Endothelial cell of umbilical vein (primary cell): ENCODE results near the gene UQCRH. TPM values are rescaled to one million over a fixed set of nuclear protein-coding genes. Genes with fewer than 3 reads are reported as not detected.

Source experiments
- BruUV-seq: library from RNA; stranded (reverse); fragments of 400-500 nt; replicated peaks from 2 replicates; lab custom pipeline; 2021; lab: Mats Ljungman, UMichigan
- CTCF ChIA-PET: fragments of 300-600, 350-600 bp; sonication (Branson Sonifier 250); formaldehyde crosslinking; loops from one replicate; lab custom pipeline; 2021; ENCODE audit warnings: antibody characterized with exemption, inconsistent platforms; lab: Charles Lee
- POLR2A ChIA-PET: fragments of 300-600, 350-600 bp; sonication (Branson Sonifier 250); formaldehyde crosslinking; loops from one replicate; lab custom pipeline; 2021; ENCODE audit warnings: antibody characterized with exemption, inconsistent platforms; lab: Charles Lee
- DNase-seq: peaks from one replicate; pipeline ENCODE4 v3.0.0-alpha.2; 2011; ENCODE audit warnings: low read depth, low spot score
- FAIRE-seq: peaks from 2 replicates; lab custom pipeline; 2011; peaks lifted over from hg19 to GRCh38; lab: Jason Lieb, UNC
- H2AFZ ChIP-seq: 2 replicates; pipeline ENCODE4 v1.6.0; 2012; ENCODE audit warnings: low read depth, low read length, control low read depth, inconsistent platforms
- H3K27ac ChIP-seq: 2 replicates; pipeline ENCODE4 v1.5.1; 2011; ENCODE audit warnings: low read depth, mild to moderate bottlenecking, control low read depth, low read length, moderate library complexity; ENCODE audit not compliant: insufficient read depth
- H3K27me3 ChIP-seq, 2 experiments: 2 replicates each; pipeline versions ENCODE4 v1.6.0 to v1.6.1; 2011; ENCODE audit warnings: low read length in 2 of 2, mixed read lengths in 1 of 2; ENCODE audit not compliant: control insufficient read depth in 2 of 2, insufficient read depth in 2 of 2
- H3K36me3 ChIP-seq, 2 experiments: 2 replicates in 1 of 2; 3 replicates in 1 of 2; pipeline ENCODE4 v1.5.1; 2011; ENCODE audit warnings: low read length in 2 of 2, mild to moderate bottlenecking in 1 of 2, moderate library complexity in 1 of 2; ENCODE audit not compliant: control insufficient read depth in 2 of 2, insufficient read depth in 2 of 2; ENCODE audit errors: extremely low read depth in 1 of 2
- H3K4me1 ChIP-seq: 3 replicates; pipeline ENCODE4 v1.5.1; 2011; ENCODE audit warnings: mild to moderate bottlenecking, low read length; ENCODE audit not compliant: control insufficient read depth, insufficient read depth; ENCODE audit errors: extremely low read depth
- H3K4me2 ChIP-seq: 2 replicates; pipeline ENCODE4 v1.6.1; 2011; ENCODE audit warnings: low read length, control low read depth, mixed read lengths; ENCODE audit not compliant: insufficient read depth
- H3K4me3 ChIP-seq, 3 experiments: fragments of 200-600 bp in 1 of 3; sonication (generic), shearing (Covaris generic) in 1 of 3; replicated peaks in 1 of 3; 2 replicates each; pipeline ENCODE4 v1.5.1; 2011 to 2016; ENCODE audit warnings: control low read depth in 3 of 3, low read length in 3 of 3, mild to moderate bottlenecking in 2 of 3, inconsistent platforms in 1 of 3, low read depth in 1 of 3, moderate library complexity in 1 of 3; ENCODE audit not compliant: insufficient read depth in 1 of 3
- H3K79me2 ChIP-seq: 2 replicates; pipeline ENCODE4 v1.6.0; 2012; ENCODE audit warnings: low read length, inconsistent platforms; ENCODE audit not compliant: control insufficient read depth, insufficient read depth
- H3K9ac ChIP-seq: replicated peaks from 2 replicates; pipeline ENCODE3; 2011; ENCODE audit warnings: low read length, control low read depth; ENCODE audit not compliant: insufficient read depth; ENCODE audit errors: extremely low read depth
- H3K9me1 ChIP-seq: replicated peaks from 3 replicates; pipeline ENCODE4 v1.6.0; 2011; ENCODE audit warnings: mild to moderate bottlenecking, low read length; ENCODE audit not compliant: control insufficient read depth, insufficient read depth; ENCODE audit errors: extremely low read depth
- H3K9me3 ChIP-seq: replicated peaks from 2 replicates; pipeline ENCODE4 v1.5.1; 2012; ENCODE audit warnings: low read length, inconsistent platforms; ENCODE audit not compliant: control insufficient read depth, insufficient read depth
- H4K20me1 ChIP-seq: replicated peaks from 2 replicates; pipeline ENCODE3; 2011; ENCODE audit warnings: mild to moderate bottlenecking, low read length; ENCODE audit not compliant: control insufficient read depth, insufficient read depth; ENCODE audit errors: extremely low read depth
- EZH2 ChIP-seq: IDR thresholded peaks from 2 replicates; pipeline ENCODE4 v1.6.1; 2012; ENCODE audit warnings: borderline replicate concordance, low read depth, mild to moderate bottlenecking, moderate library complexity, low read length, inconsistent platforms; ENCODE audit not compliant: severe bottlenecking
- FOS ChIP-seq: IDR thresholded peaks from 2 replicates; pipeline ENCODE4 v1.6.1; 2011; ENCODE audit warnings: mild to moderate bottlenecking, low read length, moderate library complexity, borderline replicate concordance; ENCODE audit not compliant: insufficient read depth
- GATA2 ChIP-seq: IDR thresholded peaks from 2 replicates; pipeline ENCODE4 v1.7.0; 2011; ENCODE audit warnings: low read depth, mild to moderate bottlenecking, moderate library complexity, mixed read lengths, low read length; ENCODE audit not compliant: insufficient read length, insufficient read depth
- JUN ChIP-seq: IDR thresholded peaks from 2 replicates; pipeline ENCODE4 v1.6.1; 2011; ENCODE audit warnings: borderline replicate concordance, low read depth; ENCODE audit not compliant: insufficient read length, insufficient read depth
- MYC ChIP-seq: IDR thresholded peaks from one replicate; pipeline ENCODE4 v1.6.1; 2011; ENCODE audit warnings: mild to moderate bottlenecking, low read depth, low read length
- POLR2A ChIP-seq: IDR thresholded peaks from 2 replicates; pipeline ENCODE4 v1.6.1; 2012; ENCODE audit warnings: low read depth, mild to moderate bottlenecking, control low read depth, low read length
- POLR2AphosphoS5 ChIP-seq: IDR thresholded peaks from 2 replicates; pipeline ENCODE4 v1.6.1; 2012; ENCODE audit warnings: low read depth, mild to moderate bottlenecking, control low read depth, low read length, moderate library complexity; ENCODE audit not compliant: insufficient read depth
- dilution Hi-C: fragments of 300-500 bp; cut with MboI; formaldehyde crosslinking; loops from one replicate; pipeline ENCODE4 v1.15.0; 2019; ENCODE audit warnings: low sequenced_read_pairs; ENCODE audit not compliant: extremely low pct_ligation_motif_present
- intact Hi-C: fragments of 100-400 bp; cut with micrococcal nuclease; formaldehyde crosslinking; loops from one replicate; pipeline ENCODE4 v1.10.0; 2022
- polyA plus RNA-seq, 4 experiments: library from polyadenylated mRNA; depleted of rRNA in 3 of 4; stranded (reverse) in 3 of 4; unstranded in 1 of 4; fragments of >200 nt; gene quantifications; 2 replicates each; pipeline versions ENCODE4 v1.2.1 to v1.2.3, GENCODE V29; 2011 to 2012; ENCODE audit warnings: missing spikeins in 1 of 4
- total RNA-seq: library from RNA; stranded (reverse); gene quantifications from 2 replicates; pipeline ENCODE4 v1.2.3, GENCODE V29; 2021
- TF ChIP-seq, protein P1 (sequence below): IDR thresholded peaks from 2 replicates; pipeline ENCODE4 v1.6.1; 2011; ENCODE audit not compliant: insufficient read depth, insufficient read length
- TF ChIP-seq, protein P2 (sequence below), 2 donors: IDR thresholded peaks; 1 replicate in 1 of 2; 2 replicates in 1 of 2; pipeline ENCODE4 v1.5.1; 2011; ENCODE audit warnings: low read length in 2 of 2, mild to moderate bottlenecking in 2 of 2, moderate library complexity in 2 of 2, control low read depth in 1 of 2, inconsistent platforms in 1 of 2, low read depth in 1 of 2; ENCODE audit not compliant: insufficient read depth in 1 of 2; ENCODE audit errors: extremely low read depth in 1 of 2

Gene UQCRH
- total and polyA plus RNA-seq, 2 donors (not counting 3 experiments of a cell fraction or from before 2014, with no cell fraction given), result 253 to 527 TPM

DNA sequence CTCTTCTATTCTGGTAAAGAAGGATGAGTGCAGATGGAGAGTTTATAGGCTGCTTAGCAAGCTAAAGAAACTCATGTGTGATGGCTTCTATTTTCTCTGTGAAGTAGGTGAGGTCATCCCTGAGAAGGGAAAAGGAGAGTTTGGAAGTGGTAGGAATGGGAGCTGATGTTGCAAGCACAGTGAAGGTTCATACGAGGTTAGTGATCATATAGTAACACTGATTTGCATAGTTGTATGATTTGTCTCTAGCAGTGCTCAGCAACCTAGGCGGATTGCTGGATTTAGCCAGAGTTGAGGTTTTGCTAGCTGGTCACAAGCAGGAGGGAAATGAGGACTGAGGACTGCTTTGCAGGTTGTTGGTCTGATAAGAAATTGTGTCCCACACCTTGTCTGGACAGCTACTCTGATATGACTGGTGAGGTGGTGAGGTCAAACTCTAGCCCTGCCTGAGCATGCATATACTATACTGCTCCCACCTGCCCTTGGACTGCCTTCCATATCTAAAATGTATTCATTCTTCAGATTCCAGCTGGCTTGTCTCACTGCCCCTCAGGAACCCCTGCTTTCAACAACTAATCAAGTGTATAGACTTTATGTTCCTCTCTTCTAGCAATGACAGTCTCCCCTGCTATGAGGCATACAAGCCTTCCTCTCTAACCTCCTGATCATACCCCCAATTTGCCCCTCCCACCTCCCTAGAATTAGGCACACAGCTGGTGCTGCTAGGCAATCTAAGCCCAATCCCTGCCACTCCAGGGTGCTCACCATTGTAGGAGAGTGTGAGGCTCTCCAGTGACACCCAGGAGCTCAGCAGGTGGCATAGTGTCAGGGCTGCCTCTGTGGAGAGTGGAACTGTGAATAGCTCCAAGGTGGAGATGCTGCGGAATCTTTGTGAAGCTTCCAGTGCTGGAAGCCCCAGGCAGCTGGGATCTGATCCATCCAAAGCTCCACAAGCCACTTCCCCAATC is 18.6 kb upstream of the UQCRH start:
- ChIA-PET POLR2A (no interaction called here), CTCF (interaction anchor here (1.4 kb wide), 1 partner anchor 62 kb away, joined by 3 read pairs; no protein-coding TSS in a partner anchor)
- DNase-seq (no peak), FAIRE-seq (no peak)
- dilution Hi-C loops, result no loop called here
- Histone ChIP-seq H3K36me3 (peaks cover 0 to 27% of the 10 kb centered on the region in 2 experiments), H3K4me2 (no peak overlapping the region), H3K27me3 (no peaks in the 10 kb centered on the region), H3K4me1 (peaks cover 9% of the 10 kb centered on the region), H4K20me1 (no peaks in the 10 kb centered on the region), H3K9me1 (no peaks in the 10 kb centered on the region), H3K4me3 (no peak overlapping the region), H3K9ac (no peak overlapping the region), H3K9me3 (no peaks in the 10 kb centered on the region), H2AFZ (no peak overlapping the region), H3K27ac (no peak overlapping the region), H3K79me2 (no peaks in the 10 kb centered on the region)
- intact Hi-C loops, result no loop called here
- TF ChIP-seq POLR2A, result no peak
- TF ChIP-seq MYC, result no peak
- TF ChIP-seq, protein P1, sequence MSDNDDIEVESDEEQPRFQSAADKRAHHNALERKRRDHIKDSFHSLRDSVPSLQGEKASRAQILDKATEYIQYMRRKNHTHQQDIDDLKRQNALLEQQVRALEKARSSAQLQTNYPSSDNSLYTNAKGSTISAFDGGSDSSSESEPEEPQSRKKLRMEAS, result no peak
- no peak for TF ChIP-seq FOS
- no peak for TF ChIP-seq EZH2
- TF ChIP-seq JUN, result no peak
- TF ChIP-seq, protein P2, sequence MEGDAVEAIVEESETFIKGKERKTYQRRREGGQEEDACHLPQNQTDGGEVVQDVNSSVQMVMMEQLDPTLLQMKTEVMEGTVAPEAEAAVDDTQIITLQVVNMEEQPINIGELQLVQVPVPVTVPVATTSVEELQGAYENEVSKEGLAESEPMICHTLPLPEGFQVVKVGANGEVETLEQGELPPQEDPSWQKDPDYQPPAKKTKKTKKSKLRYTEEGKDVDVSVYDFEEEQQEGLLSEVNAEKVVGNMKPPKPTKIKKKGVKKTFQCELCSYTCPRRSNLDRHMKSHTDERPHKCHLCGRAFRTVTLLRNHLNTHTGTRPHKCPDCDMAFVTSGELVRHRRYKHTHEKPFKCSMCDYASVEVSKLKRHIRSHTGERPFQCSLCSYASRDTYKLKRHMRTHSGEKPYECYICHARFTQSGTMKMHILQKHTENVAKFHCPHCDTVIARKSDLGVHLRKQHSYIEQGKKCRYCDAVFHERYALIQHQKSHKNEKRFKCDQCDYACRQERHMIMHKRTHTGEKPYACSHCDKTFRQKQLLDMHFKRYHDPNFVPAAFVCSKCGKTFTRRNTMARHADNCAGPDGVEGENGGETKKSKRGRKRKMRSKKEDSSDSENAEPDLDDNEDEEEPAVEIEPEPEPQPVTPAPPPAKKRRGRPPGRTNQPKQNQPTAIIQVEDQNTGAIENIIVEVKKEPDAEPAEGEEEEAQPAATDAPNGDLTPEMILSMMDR (IDR thresholded peaks at IDR 0.05; ENCODE audit: extremely low read depth in 1 of 2, insufficient read depth in 1 of 2, low read depth in 1 of 2, low read length in 2 of 2), result no peak
- no peak for TF ChIP-seq GATA2
- TF ChIP-seq POLR2AphosphoS5, result no peak
- no TSS peak for BruUV-seq
